Fibroblast of peridontal ligament (primary cell): ENCODE results near the gene DPF1.
"Not testable (repeated sequence)": the region's sequence is repeated elsewhere in the genome, so short reads cannot be mapped to it uniquely, and the experiment has no call there.

ENCODE experiments used
- DNase-seq: peaks from one replicate; pipeline ENCODE4 v3.0.0-alpha.2; 2010; ENCODE audit errors: extremely low read depth

Gene DPF1

DNA sequence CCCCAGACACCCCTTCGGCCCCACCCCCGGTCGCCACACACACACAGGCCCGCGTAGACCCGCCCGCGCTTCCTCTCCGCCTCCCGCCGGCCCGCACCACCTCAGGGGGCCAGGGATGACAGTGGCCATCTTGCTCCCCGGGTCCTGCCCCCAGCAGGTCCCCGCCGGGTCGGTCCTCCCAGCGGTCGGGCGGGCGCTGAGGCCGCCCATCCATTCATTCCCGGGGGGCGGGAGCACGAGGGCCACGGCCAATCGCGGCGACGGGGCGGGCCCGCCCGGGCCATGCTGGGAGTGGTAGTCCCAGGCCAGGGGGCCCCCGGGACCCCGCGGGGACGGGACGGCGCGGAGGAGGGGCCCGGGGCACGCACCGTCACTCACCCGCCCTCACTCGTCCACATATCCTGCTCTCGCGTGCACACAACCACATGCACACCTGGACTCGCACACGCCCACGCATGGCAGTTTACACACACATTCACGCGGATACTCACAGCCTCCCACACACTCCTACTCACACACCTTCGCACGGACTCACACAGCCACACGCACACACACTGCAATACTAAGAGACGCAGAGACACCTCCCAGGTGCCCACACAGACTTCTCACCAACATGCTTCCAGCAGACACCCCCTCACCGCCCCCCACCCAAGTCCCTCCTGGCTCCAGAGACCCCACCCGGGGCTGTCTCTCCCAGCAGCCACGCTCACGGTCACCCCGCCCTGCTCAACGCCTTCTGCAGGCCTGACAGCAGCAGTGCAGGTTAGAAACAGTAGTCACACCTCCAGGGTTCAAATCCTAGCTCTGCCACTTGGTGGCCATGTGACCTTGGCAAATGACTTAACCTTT lies at the start of gene DPF1:
TSS of gene DPF1 (minus strand) at position 209 of the 849 bp plus-strand sequence. CDS start at position 129, 80 bp downstream.
- peak; percentile 40 for DNase-seq

- no peak for DNase-seq
Observed at GRCh38 chr19:38273499-38273898, 49.5 kb upstream of the DPF1 start.

DNA sequence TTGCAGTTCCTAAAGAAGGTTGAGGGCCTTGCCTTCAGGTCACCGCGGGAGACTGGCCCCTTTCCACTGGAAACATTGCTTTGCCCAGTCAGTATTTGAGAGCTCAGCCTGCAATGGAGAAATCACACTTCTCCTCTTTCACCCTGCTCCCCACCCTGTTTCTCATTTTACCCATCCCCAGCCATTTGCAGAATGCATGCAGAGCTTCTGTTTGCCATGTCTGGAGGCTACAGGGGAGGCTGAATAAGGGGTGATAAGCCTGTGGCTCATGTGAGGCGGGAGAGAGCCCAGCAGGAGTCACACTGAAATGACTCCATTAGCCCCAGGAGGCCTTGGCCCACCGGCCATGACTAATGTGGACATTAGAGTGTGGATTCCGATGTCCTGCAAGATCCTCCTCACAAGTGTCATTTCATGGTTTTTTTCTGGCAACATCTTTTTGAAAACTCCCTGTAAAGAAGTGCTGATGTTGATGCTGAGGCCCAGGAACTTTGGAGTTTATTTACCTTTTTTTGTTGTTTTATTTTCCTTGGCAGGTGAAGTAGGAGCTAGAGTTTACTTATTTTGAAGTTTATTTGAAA lies 46.7 kb upstream of the DPF1 start:
- DNase-seq: no peak

DNA sequence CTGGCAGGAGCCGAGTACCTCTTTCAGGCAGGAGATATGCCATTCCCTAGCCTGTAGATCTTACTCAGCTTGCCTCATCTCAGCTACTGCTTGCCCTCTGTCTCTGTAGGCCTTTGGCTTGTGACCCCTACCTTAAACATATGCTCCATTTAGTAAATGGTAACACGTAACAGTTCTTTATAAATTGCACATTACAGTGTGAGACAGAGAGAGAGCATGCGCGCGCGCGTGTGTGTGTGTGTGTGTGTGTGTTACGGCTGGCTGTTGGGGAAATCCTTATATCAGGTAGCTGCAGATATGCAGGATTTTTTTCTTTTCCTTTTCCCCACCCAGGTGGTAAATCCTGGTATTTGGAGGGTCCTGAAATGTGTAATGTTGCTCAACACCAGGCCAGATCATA lies 44.5 kb upstream of the DPF1 start:
- no peak for DNase-seq

DNA sequence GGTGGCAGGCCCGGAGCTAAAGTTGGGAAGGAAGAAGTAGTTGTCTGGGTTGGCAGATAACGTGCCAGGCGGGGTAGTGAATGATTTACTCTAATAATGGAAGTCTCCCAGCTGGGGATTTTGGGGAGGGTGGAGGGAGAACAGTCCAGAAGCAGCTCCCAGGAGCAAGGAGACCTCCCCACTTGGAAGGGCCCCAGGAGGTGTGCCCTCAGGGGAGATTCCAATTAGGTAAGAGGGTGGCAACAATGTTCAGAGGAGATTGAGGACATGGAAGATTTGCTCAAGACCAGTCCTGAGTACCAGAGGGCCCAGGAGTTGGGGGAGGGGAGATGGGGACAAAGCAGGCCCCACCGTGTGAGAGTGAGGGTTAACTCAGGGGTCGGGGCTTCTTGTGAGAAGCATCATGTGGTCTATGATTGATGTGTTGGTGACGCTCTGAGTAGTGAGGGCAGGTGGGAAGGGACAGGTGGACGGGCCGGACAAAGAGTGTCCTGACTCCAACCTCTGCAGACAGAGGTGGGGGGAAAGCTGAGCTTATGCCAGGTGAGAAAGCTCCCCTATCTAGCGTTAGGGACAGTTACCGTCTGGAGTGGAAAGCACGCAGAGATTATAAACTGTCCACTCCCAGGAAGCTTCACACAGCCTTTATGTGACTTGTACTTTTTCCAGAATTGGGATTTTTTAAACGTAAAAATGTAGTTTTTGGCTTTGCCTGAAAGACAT lies 43.9 kb upstream of the DPF1 start:
- no peak for DNase-seq

DNA sequence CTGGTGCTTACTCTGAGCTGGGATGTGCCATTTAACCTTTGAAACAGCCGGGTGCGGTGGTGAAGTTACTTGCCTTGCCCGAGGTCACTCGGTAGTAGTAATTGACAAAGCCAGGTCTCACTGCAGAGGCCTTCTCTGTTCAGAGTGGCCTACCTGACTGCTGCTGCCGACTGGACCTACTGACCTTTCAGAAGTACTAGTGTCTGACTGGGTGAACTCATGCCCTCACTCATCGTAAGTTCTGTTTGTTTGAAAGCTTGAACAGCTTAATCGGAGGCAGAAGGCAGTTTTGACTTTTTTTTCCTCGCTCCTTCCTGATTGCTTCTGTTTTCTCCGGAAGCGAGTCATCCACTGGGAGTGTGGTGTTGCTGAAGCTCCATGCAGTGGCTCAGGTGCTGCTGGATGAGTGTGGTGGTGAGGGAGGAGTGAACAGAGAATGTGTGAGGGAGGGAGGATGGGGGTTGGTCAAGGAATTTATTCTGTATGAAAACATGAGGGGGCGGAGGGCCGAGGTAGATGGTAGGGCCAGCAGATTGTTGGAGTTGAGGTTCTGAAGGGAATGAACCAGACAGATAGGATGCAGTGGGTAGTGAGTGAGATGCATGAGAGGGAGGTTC lies 43.1 kb upstream of the DPF1 start:
- DNase-seq: no peak

GRCh38 chr19:38265921-38266429 lies 42.0 kb upstream of the DPF1 start:
- DNase-seq: no peak

- no peak for DNase-seq
Observed at GRCh38 chr19:38265213-38265861, 41.3 kb upstream of the DPF1 start.

DNA sequence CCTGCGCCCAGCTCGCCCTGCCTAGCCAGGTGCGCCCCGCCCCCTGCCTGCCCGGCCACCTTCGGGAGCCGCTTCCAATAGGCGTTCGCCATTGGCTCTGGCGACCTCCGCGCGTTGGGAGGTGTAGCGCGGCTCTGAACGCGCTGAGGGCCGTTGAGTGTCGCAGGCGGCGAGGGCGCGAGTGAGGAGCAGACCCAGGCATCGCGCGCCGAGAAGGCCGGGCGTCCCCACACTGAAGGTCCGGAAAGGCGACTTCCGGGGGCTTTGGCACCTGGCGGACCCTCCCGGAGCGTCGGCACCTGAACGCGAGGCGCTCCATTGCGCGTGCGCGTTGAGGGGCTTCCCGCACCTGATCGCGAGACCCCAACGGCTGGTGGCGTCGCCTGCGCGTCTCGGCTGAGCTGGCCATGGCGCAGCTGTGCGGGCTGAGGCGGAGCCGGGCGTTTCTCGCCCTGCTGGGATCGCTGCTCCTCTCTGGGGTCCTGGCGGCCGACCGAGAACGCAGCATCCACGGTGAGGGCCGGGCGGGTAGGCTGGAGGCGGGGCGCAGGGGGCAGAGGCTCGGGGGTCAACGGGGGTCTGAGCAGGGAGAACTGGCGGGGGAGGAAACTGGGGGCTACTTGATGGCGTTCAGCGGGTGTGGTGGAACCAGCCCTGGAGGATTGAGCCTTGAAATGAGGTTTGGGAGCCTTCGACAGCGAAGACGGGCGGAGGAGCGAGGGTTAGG lies 40.6 kb upstream of the DPF1 start, which contains the start of gene SPINT2:
TSS of gene SPINT2 (plus strand) at position 88 of the 727 bp plus-strand sequence. CDS start at position 408, 320 bp downstream.
- no peak for DNase-seq

DNA sequence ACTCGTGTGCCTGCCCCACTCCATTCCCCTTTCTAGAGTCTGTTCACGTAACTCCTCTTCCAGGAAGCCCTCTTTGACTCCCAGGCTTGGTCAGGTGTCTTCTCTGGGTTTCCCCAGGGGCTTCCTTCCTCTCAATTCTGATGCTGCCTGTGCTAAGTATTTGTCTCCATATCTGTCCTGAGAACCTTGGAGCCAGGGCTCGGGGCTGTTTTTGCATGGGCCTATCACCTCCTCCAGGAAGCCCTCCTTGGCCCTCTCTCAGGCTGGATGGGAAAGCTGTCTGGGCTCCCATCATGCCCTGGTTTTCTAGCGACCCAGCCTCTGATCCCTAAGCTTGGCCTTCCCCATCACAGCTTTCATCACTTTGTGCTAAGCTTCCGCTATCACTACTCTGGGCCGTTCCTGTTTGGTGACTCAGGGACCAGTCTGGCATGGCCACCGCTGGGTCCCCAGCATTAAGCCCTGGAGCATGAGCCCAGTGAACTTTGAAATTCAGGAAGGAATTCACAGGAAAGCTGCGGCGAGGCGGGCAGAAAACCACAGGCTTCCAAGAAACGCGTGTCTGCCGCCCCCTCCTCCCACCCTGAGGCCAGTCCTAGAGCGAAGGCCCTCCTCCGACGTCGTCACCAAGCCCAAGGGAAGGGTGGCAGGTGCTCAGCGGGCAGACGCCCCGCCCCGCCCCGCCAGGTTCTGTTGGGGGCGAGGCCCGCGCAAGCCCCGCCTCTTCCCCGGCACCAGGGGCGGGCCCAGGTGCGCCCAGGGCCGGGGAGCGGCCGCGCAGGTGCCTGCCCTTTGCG lies 39.9 kb upstream of the DPF1 start:
- no peak for DNase-seq

- DNase-seq: no peak
Observed at GRCh38 chr19:38262585-38263268, 38.7 kb upstream of the DPF1 start.

GRCh38 chr19:38261942-38262341 lies 37.9 kb upstream of the DPF1 start:
- DNase-seq: not testable (repeated sequence)

- DNase-seq: no peak
Observed at GRCh38 chr19:38255383-38256014, 31.5 kb upstream of the DPF1 start.

GRCh38 chr19:38253788-38254187 lies 29.8 kb upstream of the DPF1 start:
- no peak for DNase-seq

- DNase-seq: no peak
Observed at GRCh38 chr19:38252941-38253691, 29.1 kb upstream of the DPF1 start.

DNA sequence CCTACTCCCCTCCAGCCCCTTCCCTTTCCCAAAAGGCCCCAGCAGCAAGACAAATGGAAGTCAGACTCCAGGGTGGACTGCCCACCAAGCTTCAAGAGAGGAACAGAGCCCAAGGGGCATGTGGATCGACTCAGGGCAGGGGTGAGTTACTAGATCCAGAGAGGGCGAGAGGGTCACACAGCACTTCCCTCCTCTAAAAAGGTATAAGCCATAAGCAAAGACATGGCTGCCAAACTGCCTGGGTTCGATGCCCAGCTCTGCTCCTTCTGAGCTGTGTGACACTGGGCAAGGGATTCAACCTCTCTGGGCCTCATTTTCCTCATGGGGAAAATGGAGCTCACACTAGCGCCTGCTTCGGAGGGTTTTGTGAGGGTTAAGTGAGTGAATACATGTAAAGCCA lies 28.4 kb upstream of the DPF1 start:
- DNase-seq: no peak

DNA sequence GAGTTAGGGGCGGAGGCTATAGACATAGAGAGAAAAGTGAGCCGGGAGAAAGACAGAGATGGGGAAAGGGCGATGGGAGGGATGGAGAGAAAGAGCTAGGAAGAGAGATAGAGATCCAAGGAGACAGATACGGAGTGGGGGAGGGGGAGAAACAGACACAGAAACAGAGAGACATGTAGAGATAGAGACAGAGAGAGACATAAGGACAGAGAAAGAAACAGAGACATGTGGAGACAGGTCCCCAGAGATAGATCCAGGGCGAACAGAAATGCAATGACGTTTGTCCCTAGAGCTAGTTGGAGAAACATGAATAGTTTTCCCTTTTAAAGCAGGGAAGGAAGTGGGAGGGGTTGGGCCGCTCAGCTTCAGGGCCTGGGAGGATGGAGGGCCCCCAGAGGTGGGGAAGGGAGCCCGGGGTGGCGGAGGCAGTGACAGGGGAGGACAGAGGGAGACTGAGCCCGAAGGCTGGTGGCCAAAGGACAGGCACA lies 27.6 kb upstream of the DPF1 start:
- peak; percentile 21 for DNase-seq
